Lower leg skin (tissue), 4 donors: ENCODE data around the gene HIC1. TPM values are rescaled to one million over a fixed set of nuclear protein-coding genes. Genes with fewer than 3 reads are reported as not detected.

ENCODE experiments used
- DNase-seq, 2 donors: peaks; one replicate each; pipeline ENCODE4 v3.0.0-alpha.2; 2019; ENCODE audit warnings: low spot score in 2 of 2
- H3K4me3 ChIP-seq: fragments of 200-600 bp; sonication (generic); 2 replicates; pipeline ENCODE4 v1.5.1; 2017; ENCODE audit warnings: mild to moderate bottlenecking, low read depth; ENCODE audit not compliant: poor library complexity, severe bottlenecking
- CTCF ChIP-seq, 3 donors: fragments of 450-650 bp; IDR thresholded peaks; one replicate each; pipeline ENCODE4 v1.5.1; 2016; ENCODE audit warnings: antibody characterized with exemption in 3 of 3, mild to moderate bottlenecking in 3 of 3, moderate library complexity in 2 of 3
- POLR2A ChIP-seq, 2 donors: fragments of 450-650 bp; IDR thresholded peaks; one replicate each; pipeline ENCODE4 v1.6.1; 2016 to 2017; ENCODE audit warnings: antibody characterized with exemption in 2 of 2, mild to moderate bottlenecking in 1 of 2, moderate library complexity in 1 of 2
- WGBS, 2 donors: methylation state at CpG; one replicate each; pipeline ENCODE4 v1.1.5; 2018; 5-methylcytosine and 5-hydroxymethylcytosine counted together
- intact Hi-C: fragments of 100-400 bp; cut with DNase I; formaldehyde crosslinking; loops from one replicate; pipeline ENCODE4 v1.15.0; 2023; ENCODE audit warnings: low total_unique reads
- total RNA-seq, 4 donors: library from RNA; depleted of rRNA; stranded (reverse); fragments of >200 nt; gene quantifications; one replicate each; pipeline ENCODE4 v1.1.0, GENCODE V29; 2016

The HIC1 gene
- total RNA-seq, 4 donors from 2014 or later: 2.4 to 14.2 (median 5.3) TPM

DNA sequence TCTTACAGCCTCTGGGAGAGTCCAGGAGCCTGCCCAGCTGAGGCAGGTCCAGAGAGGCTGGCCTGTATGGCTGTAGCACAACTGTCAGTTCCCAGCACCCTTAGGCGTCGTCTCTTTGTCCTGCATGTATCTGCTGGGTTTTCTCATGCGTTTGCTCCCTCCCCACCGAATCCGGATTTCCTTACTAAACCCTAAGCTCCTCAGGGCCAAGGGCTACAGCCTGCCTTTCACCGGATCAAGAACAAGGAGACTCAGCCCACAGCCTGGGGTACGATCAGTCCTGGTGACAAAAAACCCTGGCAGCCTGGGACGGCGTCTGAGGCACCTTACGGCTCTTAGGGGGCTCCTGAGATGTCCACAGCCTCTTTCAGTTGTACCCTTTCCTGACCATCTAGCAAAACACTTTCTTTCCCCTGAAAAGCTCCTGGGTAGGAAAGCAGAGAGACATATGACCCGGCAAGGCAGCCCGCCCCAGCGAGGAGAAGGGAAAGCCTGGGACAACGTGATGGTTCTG lies 12.2 kb downstream of the HIC1 start:
- TF ChIP-seq CTCF (IDR thresholded peaks at IDR 0.05): no peak
- no peak for TF ChIP-seq POLR2A (IDR thresholded peaks at IDR 0.05)
- WGBS, 2 donors: 69 to 74% methylated on average over 14 of the region's 14 CpGs
- no peak for DNase-seq
- intact Hi-C loops: no loop called here
- H3K4me3 ChIP-seq: no peak overlapping the region

DNA sequence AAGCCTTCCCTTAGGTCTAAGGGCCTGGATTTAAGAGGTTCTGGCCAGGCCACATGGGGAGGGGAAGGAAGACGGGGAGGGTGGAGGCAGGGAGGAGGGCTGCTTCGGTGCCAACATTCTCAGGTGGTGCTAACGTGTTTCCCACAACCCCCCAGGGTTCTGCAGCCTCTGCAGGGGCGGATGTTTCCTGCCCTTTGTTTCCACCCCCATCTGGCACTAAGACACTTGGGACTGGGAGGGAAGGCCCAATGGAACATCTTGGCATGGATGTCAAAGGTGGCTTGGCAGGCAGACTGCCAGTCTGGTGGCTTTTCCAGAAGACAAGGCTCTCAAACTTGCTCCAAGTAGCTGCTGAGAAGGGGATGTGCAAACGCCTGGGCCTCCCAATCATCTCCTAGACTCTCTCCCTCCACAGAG lies 12.7 kb downstream of the HIC1 start:
- no peak for TF ChIP-seq CTCF (IDR thresholded peaks at IDR 0.05)
- TF ChIP-seq POLR2A (IDR thresholded peaks at IDR 0.05): no peak
- WGBS, 2 donors: 26 to 32% methylated on average over 5 of the region's 5 CpGs
- intact Hi-C loops: no loop called here
- DNase-seq: no peak
- no peak overlapping the region for H3K4me3 ChIP-seq

- intact Hi-C loops: no loop called here
- H3K4me3 ChIP-seq: no peak overlapping the region
- WGBS, 2 donors: 45 to 56% methylated on average over 6 of the region's 6 CpGs
- TF ChIP-seq CTCF (IDR thresholded peaks at IDR 0.05) (no peak), POLR2A (IDR thresholded peaks at IDR 0.05) (no peak)
- DNase-seq: no peak
These were observed 13.2 kb downstream of the HIC1 start for GRCh38 chr17:2068031-2068518.

DNA sequence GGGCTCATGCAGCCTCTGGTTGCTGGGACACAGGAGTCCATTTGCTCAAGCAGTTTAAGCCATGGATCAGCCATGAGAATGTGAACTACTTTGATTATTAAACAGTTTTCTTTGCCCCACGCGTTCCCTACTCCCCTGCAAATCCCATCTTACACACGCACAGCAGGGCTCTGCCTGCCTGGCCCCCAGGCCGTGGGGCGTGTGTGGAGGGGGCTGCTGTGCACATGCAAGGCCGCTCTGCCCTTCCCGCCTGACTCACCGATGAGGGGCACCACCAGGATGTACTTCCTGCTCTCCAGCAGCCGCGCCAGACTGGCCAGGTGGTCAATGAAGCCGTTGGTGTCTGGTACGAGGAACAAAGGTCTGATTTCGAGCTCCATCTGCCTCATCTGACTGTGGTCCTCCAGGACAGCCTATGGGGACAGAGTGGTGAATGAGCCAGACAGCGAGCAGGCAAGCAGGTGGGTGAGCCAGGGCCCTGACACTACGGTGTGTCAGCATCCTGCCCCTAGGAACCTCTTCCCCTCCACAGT lies 13.7 kb downstream of the HIC1 start:
- intact Hi-C loops: no loop called here
- 56 to 71% methylated on average over 14 to 15 of the region's 15 CpGs for WGBS, 2 donors
- TF ChIP-seq POLR2A (IDR thresholded peaks at IDR 0.05): no peak
- peak in 1 of 2 donors; percentile 89 for DNase-seq
- H3K4me3 ChIP-seq: no peak overlapping the region

GRCh38 chr17:2070241-2071023 lies 15.5 kb downstream of the HIC1 start:
- no peak for DNase-seq
- 62 to 77% methylated on average over 8 to 11 of the region's 13 CpGs for WGBS, 2 donors
- no peak overlapping the region for H3K4me3 ChIP-seq
- no peak for TF ChIP-seq CTCF (IDR thresholded peaks at IDR 0.05)
- TF ChIP-seq POLR2A (IDR thresholded peaks at IDR 0.05): no peak
- intact Hi-C loops: no loop called here

DNA sequence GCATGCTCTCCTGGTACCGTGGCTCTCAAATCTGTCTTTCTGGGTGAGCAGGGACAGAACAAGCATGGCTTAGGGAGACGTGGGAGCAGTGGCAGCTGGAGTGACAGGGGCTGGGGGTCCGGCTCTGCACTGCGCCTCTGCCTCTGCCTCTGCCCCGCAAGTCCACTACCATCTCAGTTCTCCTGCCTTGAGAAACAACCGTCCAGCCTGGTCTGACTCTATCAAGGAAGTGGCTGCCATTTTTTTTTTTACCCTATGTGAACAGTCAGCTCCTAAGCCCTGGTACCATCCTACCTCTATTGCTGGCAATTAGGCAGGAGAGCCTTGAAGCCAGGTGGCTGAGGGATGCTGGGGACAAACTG lies 16.1 kb downstream of the HIC1 start:
- WGBS, 2 donors: 88 to 90% methylated on average over 6 of the region's 6 CpGs
- TF ChIP-seq POLR2A (IDR thresholded peaks at IDR 0.05) (no peak), CTCF (IDR thresholded peaks at IDR 0.05) (no peak)
- intact Hi-C loops: no loop called here
- no peak overlapping the region for H3K4me3 ChIP-seq
- DNase-seq: no peak
